SU-DHL-6 (cell line): ENCODE data around the gene CDC42BPA.

ENCODE experiments used
- H2AFZ ChIP-seq: fragments of 200-600 bp; sonication (generic); 2 replicates; pipeline ENCODE4 v1.6.1; 2014; ENCODE audit warnings: low read depth, mild to moderate bottlenecking, moderate library complexity, mixed read lengths, antibody characterized with exemption, low read length; ENCODE audit not compliant: severe bottlenecking
- H3F3A ChIP-seq: fragments of 200-600 bp; shearing (Covaris generic); 2 replicates; pipeline ENCODE4 v1.6.0; 2016; ENCODE audit warnings: antibody characterized with exemption, mild to moderate bottlenecking; ENCODE audit not compliant: insufficient read depth
- H3K27ac ChIP-seq: fragments of 200-600 bp; sonication (generic); 2 replicates; pipeline ENCODE4 v1.5.1; 2016; ENCODE audit warnings: low read depth, mild to moderate bottlenecking, low read length, moderate library complexity, mixed read lengths
- H3K27me3 ChIP-seq: fragments of 200-600 bp; sonication (generic), shearing (Covaris generic); 2 replicates; pipeline ENCODE4 v1.6.0; 2014; ENCODE audit warnings: mild to moderate bottlenecking, low read length
- H3K36me3 ChIP-seq: fragments of 200-600 bp; sonication (generic); 2 replicates; pipeline ENCODE4 v1.6.1; 2014; ENCODE audit warnings: mild to moderate bottlenecking, low read length, mixed read lengths
- H3K4me2 ChIP-seq: fragments of 300-600, 200-600 bp; shearing (Covaris generic), sonication (generic); 2 replicates; pipeline ENCODE4 v1.6.0; 2014; ENCODE audit warnings: low read length, low read depth, mild to moderate bottlenecking; ENCODE audit not compliant: poor library complexity, severe bottlenecking
- H3K4me3 ChIP-seq: fragments of 200-600 bp; sonication (generic); 2 replicates; pipeline ENCODE4 v1.5.1; 2014; ENCODE audit warnings: antibody characterized with exemption, low read length, mild to moderate bottlenecking, mixed read lengths; ENCODE audit not compliant: insufficient read depth, poor library complexity, severe bottlenecking
- H3K79me2 ChIP-seq: fragments of 200-600 bp; sonication (generic); 2 replicates; pipeline ENCODE4 v1.6.1; 2014; ENCODE audit warnings: mild to moderate bottlenecking, low read length, moderate library complexity; ENCODE audit not compliant: insufficient read depth
- H3K9ac ChIP-seq: fragments of 200-600 bp; sonication (generic); 2 replicates; pipeline ENCODE4 v1.7.0; 2014; ENCODE audit warnings: mild to moderate bottlenecking, low read length
- H3K9me2 ChIP-seq: fragments of 200-600 bp; sonication (generic); replicated peaks from 2 replicates; pipeline ENCODE4 v1.6.1; 2014; ENCODE audit warnings: low read length; ENCODE audit not compliant: insufficient read depth
- H3K9me3 ChIP-seq: fragments of 200-600 bp; sonication (generic); 2 replicates; pipeline ENCODE4 v1.6.1; 2014; ENCODE audit warnings: low read length, mixed read lengths; ENCODE audit not compliant: insufficient read depth
- H4K20me1 ChIP-seq: fragments of 200-600 bp; sonication (generic); 2 replicates; pipeline ENCODE4 v1.6.1; 2014; ENCODE audit warnings: low read depth, mild to moderate bottlenecking, antibody characterized with exemption, low read length, moderate library complexity, mixed read lengths
- EZH2phosphoT487 ChIP-seq: fragments of 200-600 bp; sonication (generic), shearing (Covaris generic); conservative IDR thresholded peaks from 2 replicates; pipeline ENCODE4 v1.6.1; 2018; ENCODE audit warnings: mild to moderate bottlenecking, antibody characterized with exemption, low read length, moderate library complexity, mixed read lengths
- TF ChIP-seq, protein P1 (sequence below): fragments of 200-600 bp; sonication (generic); IDR thresholded peaks from one replicate; pipeline ENCODE4 v1.5.1; 2017; ENCODE audit warnings: antibody characterized with exemption, mild to moderate bottlenecking, low read length, moderate library complexity; ENCODE audit not compliant: insufficient read depth, poor library complexity, severe bottlenecking

CDC42BPA gene

DNA sequence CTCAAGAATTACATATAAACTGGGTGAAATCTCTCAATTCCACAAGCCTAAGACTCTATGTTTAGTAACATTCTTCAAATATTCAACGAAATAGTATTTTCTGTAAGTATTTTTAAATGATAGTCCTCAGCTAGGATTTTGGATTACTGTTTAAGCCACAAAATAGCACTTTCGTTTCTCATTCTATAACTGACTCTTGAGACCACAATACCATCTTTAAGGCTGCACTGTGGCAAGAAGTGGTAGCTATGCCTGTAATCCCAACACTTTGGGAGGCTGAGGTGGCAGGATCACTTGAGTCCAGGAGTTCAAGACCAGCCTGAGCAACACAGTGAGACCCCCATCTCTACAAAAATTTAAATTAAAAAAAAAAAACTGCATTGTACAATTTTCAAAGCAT, 126.7 kb downstream of the CDC42BPA start:
- Histone ChIP-seq H3K27me3 (no peaks in the 10 kb centered on the region; the same call in 1 of the 2 replicates), H3K9ac (no peak overlapping the region), H3K27ac (no peak overlapping the region), H2AFZ (no peak overlapping the region), H3K9me2 (no peaks in the 10 kb centered on the region), H3K4me2 (no peak overlapping the region), H3K79me2 (no peaks in the 10 kb centered on the region), H3K4me3 (no peak overlapping the region), H3F3A (no peaks in the 10 kb centered on the region), H3K36me3 (no peaks in the 10 kb centered on the region), H4K20me1 (no peaks in the 10 kb centered on the region), H3K9me3 (no peaks in the 10 kb centered on the region)
- TF ChIP-seq EZH2phosphoT487: no peak
- TF ChIP-seq, protein P1, sequence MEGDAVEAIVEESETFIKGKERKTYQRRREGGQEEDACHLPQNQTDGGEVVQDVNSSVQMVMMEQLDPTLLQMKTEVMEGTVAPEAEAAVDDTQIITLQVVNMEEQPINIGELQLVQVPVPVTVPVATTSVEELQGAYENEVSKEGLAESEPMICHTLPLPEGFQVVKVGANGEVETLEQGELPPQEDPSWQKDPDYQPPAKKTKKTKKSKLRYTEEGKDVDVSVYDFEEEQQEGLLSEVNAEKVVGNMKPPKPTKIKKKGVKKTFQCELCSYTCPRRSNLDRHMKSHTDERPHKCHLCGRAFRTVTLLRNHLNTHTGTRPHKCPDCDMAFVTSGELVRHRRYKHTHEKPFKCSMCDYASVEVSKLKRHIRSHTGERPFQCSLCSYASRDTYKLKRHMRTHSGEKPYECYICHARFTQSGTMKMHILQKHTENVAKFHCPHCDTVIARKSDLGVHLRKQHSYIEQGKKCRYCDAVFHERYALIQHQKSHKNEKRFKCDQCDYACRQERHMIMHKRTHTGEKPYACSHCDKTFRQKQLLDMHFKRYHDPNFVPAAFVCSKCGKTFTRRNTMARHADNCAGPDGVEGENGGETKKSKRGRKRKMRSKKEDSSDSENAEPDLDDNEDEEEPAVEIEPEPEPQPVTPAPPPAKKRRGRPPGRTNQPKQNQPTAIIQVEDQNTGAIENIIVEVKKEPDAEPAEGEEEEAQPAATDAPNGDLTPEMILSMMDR: no peak

DNA sequence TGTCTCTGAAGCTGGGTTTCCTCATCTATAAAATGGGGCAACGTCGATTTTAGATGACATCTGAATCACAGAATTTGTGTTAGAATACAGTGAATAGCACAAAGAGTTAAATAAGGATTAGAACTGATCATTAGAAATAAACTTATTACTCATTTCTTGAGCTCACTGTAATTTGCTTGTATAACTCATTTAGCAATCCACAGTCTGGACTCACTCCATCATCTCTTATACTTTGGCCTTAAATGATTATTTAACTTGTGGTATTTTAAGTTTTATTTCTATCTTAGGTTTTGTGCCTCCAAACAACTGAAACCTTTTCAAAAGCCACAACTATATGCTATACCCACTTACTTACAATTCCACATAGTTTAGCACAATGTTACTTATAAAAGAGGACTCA, 128.0 kb downstream of the CDC42BPA start:
- Histone ChIP-seq H3F3A (no peaks in the 10 kb centered on the region), H3K27me3 (no peaks in the 10 kb centered on the region; the same call in 1 of the 2 replicates), H3K9ac (no peak overlapping the region), H3K79me2 (no peaks in the 10 kb centered on the region), H2AFZ (no peak overlapping the region), H4K20me1 (no peaks in the 10 kb centered on the region), H3K27ac (no peak overlapping the region), H3K4me2 (no peak overlapping the region), H3K4me3 (no peak overlapping the region), H3K9me2 (no peaks in the 10 kb centered on the region), H3K9me3 (no peaks in the 10 kb centered on the region), H3K36me3 (no peaks in the 10 kb centered on the region)
- TF ChIP-seq, protein P1: no peak
- TF ChIP-seq EZH2phosphoT487: no peak

DNA sequence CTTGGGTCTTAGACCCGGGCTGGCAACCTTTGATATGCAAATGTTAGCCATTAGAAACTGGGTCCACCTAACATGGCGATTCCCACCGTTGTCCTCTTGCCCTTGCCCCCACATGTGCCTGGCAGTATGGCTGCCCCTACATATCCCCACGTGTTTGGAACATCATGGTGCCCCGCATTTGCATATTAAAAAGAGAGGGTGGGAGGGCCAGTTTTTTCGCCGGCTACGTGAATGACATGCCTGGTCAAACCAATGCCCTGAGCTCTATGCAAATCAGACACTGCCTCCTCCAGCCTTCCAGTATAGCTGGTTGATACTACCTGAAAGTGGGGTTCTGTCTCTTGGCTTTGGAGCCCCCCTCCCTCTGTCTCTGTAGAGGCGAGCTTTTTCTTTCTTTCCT, 133.0 kb downstream of the CDC42BPA start:
- H3K79me2 ChIP-seq: no peaks in the 10 kb centered on the region

More for the DNA sequence above, 133.0 kb downstream of the CDC42BPA start:
- Histone ChIP-seq H3K9me2 (no peaks in the 10 kb centered on the region), H3K36me3 (no peaks in the 10 kb centered on the region), H3K9me3 (no peaks in the 10 kb centered on the region), H3K4me3 (no peak overlapping the region), H3F3A (no peaks in the 10 kb centered on the region), H2AFZ (no peak overlapping the region), H4K20me1 (no peaks in the 10 kb centered on the region), H3K9ac (no peak overlapping the region), H3K27me3 (no peaks in the 10 kb centered on the region), H3K4me2 (no peak overlapping the region), H3K27ac (no peak overlapping the region)
- no peak for TF ChIP-seq EZH2phosphoT487
- TF ChIP-seq, protein P1: no peak
